CD4-positive, alpha-beta T cell treated with Interleukin-12 subunit alpha and Interleukin-12 subunit beta, for 1 hour (primary cell): ENCODE data around the gene TMEM117.
"Not testable (repeated sequence)": the region's sequence is repeated elsewhere in the genome, so short reads cannot be mapped to it uniquely, and the experiment has no call there.

Experiments used
- DNase-seq: peaks from one replicate; pipeline ENCODE4 v3.0.0-alpha.2; 2020

The TMEM117 gene

GRCh38 chr12:44031472-44032185, 195.7 kb downstream of the TMEM117 start:
- no peak for DNase-seq

DNA sequence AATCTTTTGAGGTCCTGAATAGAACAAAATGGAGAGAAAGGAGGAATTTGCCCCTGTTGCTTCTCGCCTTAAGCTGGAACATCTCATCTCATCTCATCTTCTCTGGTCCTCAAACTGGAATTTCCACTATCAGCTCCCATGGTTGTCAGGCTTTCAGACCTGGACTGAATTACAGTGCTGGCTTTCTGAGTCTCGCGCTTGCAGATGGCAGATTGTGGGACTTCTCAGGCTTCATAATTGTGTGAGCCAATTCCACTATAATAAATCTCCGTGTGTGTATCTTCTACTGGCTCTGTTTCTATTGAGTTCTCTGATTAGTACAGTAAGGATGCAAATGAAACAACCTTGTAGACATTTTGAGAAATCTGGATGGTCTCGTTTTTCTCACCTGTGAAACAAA, 199.0 kb downstream of the TMEM117 start:
- no peak for DNase-seq

GRCh38 chr12:44036875-44037443, 201.1 kb downstream of the TMEM117 start:
- no peak for DNase-seq

DNA sequence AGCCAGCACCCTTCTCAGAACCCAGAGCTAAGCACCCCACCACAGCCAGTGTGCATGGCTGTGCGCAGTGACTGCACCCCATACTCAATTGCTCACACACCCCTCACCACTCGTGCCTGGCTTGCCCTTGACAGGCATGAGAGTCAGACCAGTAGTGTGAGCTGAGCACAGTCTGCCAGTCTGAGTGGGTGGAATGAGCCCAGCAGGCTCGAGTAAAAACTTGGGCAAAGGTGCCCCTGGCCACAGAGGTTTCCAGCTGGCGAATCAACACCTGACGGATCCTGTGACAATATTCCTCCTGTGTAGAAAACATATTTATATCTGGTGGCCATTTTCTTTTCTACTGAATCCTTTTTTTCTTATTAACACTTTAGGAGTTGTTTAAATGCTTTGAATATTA, 202.5 kb downstream of the TMEM117 start:
- no peak for DNase-seq

GRCh38 chr12:44044491-44044890, 208.6 kb downstream of the TMEM117 start:
- DNase-seq: not testable (repeated sequence)

GRCh38 chr12:44046732-44047417, 211.0 kb downstream of the TMEM117 start:
- DNase-seq: no peak

GRCh38 chr12:44052554-44052953, 216.7 kb downstream of the TMEM117 start:
- no peak for DNase-seq

DNA sequence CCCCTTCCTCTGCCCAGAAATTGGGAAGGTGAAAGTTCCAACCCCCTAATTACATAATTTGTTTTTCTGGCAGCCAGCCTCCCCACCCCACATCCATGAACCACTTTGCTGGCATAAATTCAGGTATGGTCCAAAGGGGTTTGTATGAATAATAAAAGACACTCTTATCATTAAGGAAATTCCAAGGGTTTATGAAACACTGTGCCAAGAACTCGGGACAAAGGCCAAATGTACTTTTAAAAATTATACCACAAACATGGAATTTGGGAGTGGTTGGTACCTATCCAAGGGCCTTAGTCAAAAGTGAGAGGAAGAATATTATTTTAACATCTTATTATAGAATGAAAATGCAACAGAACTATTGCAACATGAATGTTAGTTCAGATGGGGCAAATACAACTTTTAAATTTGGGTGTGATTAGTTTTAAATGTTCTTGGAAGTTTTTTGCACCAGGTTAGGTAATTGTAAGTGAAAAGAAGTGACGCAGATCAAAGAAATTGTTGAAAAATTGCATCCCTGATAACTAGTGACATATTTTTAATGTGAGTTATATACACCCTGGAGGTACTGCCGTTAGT, 217.8 kb downstream of the TMEM117 start:
- no peak for DNase-seq

- DNase-seq: no peak
These were observed 218.4 kb downstream of the TMEM117 start for GRCh38 chr12:44054281-44054680.

DNA sequence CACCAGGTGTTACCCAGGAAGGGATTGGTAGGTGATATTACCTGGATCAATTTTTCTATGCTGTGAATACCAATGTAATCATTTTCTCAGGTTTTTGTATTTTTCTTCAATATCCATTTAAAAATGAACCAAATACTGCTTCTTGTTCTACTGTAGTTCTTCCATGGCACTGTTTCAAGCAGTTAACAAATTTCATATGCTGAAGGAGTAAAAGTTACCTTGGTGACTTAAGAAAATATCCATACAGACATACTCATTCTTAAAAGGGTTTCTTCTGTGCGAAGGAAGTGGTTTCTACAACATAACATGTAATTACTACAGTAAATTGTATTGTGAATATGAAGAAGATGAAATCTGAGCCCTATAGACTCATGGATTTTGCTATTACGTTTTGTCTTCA, 222.5 kb downstream of the TMEM117 start:
- no peak for DNase-seq

DNA sequence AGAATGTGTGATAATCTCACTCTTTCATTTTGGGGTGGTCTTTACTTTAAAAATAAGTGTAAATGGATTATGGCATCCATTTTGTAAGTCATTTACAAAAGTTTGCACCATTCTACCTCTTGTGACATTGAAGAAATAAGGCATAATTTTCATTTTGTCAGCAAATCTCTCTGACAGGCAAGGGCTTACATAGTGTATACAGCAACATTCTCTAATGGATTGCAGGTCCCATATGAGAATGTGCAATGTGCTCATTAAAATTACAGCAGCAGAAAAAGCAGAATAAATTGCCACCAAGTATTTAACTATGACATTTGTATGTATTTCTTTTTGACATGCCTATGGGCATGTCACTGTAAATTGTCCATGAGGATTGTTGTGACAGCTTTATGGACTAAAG, 223.6 kb downstream of the TMEM117 start:
- no peak for DNase-seq

GRCh38 chr12:44063671-44064070, 227.8 kb downstream of the TMEM117 start:
- no peak for DNase-seq

- no peak for DNase-seq
These were observed 241.0 kb downstream of the TMEM117 start for GRCh38 chr12:44076871-44077270.

- no peak for DNase-seq
These were observed 241.4 kb downstream of the TMEM117 start for GRCh38 chr12:44077294-44077693.

- DNase-seq: no peak
These were observed 242.4 kb downstream of the TMEM117 start for GRCh38 chr12:44078273-44078672.

- no peak for DNase-seq
These were observed 252.8 kb downstream of the TMEM117 start for GRCh38 chr12:44088647-44089046.

DNA sequence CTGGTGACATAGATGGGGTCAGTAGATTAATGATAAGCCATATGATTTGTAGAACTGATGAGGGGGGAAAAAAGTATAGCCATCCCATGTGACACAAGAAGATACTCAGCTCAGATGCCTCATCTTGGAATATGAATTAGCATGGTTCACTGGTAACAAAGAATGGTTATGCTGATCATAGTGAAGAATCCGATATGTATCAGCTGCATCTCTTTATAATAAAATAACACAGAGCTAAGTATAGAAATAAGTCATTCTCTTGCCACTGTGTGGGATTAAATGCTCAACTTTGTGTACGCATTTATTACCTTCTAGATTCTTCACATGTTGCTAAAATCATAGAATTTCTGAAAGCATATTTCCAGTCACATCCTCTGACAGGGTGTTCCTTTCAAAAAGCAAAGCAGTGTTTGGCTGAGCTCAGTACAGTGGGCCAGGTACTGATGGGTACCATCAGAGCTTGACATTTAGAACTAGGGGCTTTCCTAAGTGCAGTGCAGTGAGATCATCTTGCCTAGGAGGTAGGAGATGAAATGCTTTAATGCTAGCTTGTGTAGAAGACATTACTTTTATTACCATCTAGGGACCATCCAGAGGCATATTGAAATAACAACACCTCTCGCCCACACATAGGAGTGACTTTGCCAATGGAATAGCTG, 256.2 kb downstream of the TMEM117 start:
- DNase-seq: no peak

GRCh38 chr12:44098786-44099185, 262.9 kb downstream of the TMEM117 start:
- no peak for DNase-seq

GRCh38 chr12:44099486-44099885, 263.6 kb downstream of the TMEM117 start:
- DNase-seq: no peak

GRCh38 chr12:44100264-44100663, 264.4 kb downstream of the TMEM117 start:
- no peak for DNase-seq

DNA sequence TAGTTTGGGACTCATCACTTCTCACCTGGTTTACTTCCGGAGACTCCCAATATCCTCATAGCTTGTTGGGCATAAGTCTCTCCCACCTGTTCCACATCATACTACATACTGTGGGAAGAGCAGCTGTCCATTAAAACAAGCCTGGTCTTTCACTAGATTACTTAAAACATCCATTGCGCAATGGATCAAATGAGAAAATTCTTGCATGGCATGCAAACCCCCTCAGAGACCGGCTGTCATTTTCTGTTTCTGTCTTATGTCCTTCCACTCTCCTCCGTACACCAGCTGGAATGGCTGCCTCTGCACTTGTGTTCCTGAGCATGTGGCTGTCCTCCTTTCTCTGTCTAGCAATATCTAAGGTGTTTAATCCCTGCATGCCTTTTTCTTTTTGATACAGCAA, 265.6 kb downstream of the TMEM117 start:
- no peak for DNase-seq

DNA sequence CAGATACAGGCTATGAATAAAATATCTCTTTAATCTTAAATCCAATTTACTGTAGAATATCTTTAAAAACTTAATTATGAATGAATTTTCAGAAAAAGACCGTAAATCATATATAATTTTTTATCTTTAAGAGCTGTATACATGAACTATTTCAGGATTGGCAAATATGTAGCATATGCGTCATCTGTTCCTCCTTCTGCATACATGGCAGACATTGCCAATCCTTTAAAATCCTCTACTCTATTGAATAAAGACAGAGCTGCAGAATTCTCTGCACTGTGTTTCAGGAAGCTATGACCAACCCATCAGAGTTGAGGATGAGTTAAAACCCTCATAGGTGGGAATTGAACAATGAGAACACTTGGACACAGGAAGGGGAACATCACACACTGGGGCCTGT, 279.0 kb downstream of the TMEM117 start:
- no peak for DNase-seq

- no peak for DNase-seq
These were observed 281.5 kb downstream of the TMEM117 start for GRCh38 chr12:44117337-44117736.
